Ascending aorta (tissue), 2 donors: ENCODE results near the gene GPANK1. TPM values are rescaled to one million over a fixed set of nuclear protein-coding genes. Genes with fewer than 3 reads are reported as not detected.

Source experiments
- DNase-seq, 2 donors: peaks; one replicate each; pipeline ENCODE4 v3.0.0-alpha.2; 2019; ENCODE audit warnings: low spot score in 2 of 2
- H3K27ac ChIP-seq, 2 donors: fragments of 200-600 bp; sonication (generic); one replicate each; pipeline ENCODE4 v1.5.1; 2016 to 2017; ENCODE audit warnings: mild to moderate bottlenecking in 1 of 2
- H3K27me3 ChIP-seq: fragments of 200-600 bp; sonication (generic); one replicate; pipeline ENCODE4 v1.5.1; 2017
- H3K36me3 ChIP-seq, 2 donors: fragments of 200-600 bp; sonication (generic); one replicate each; pipeline ENCODE4 v1.5.1; 2016
- H3K4me1 ChIP-seq, 2 donors: fragments of 200-600 bp; sonication (generic); one replicate each; pipeline ENCODE4 v1.5.1; 2016 to 2017; ENCODE audit warnings: mild to moderate bottlenecking in 1 of 2
- H3K4me3 ChIP-seq, 2 donors: fragments of 200-600 bp; sonication (generic); one replicate each; pipeline ENCODE4 v1.5.1; 2016 to 2017; ENCODE audit warnings: mild to moderate bottlenecking in 1 of 2
- H3K9me3 ChIP-seq, 2 donors: fragments of 200-600 bp; sonication (generic); one replicate each; pipeline ENCODE4 v1.5.1; 2016
- CTCF ChIP-seq, 3 experiments: fragments of 200-600 bp in 2 of 3; fragments of 450-650 bp in 1 of 3; sonication (generic) in 2 of 3; IDR thresholded peaks; one replicate each; pipeline ENCODE4 v1.5.1; 2016 to 2019; ENCODE audit warnings: antibody characterized with exemption in 3 of 3, mild to moderate bottlenecking in 1 of 3, moderate library complexity in 1 of 3
- intact Hi-C: fragments of 100-400 bp; cut with DNase I; formaldehyde crosslinking; loops from one replicate; pipeline ENCODE4 v1.15.1; 2023
- total RNA-seq: library from RNA; depleted of rRNA; stranded (reverse); fragments of >200 nt; gene quantifications from one replicate; pipeline ENCODE4 v1.1.0, GENCODE V29; 2016

GPANK1 gene
- total RNA-seq, 1 donor from 2014 or later: 9.8 TPM

GRCh38 chr6:31630177-31630934 is 34.4 kb downstream of the GPANK1 start:
- no peak overlapping the region for H3K27ac ChIP-seq
- no peak for DNase-seq
- H3K27me3 ChIP-seq: no peaks in the 10 kb centered on the region
- H3K36me3 ChIP-seq: peaks cover 97 to 100% of the 10 kb centered on the region in 2 donors
- H3K9me3 ChIP-seq: no peaks in the 10 kb centered on the region
- H3K4me1 ChIP-seq: no peaks in the 10 kb centered on the region
- H3K4me3 ChIP-seq: no peak overlapping the region
- no peak for TF ChIP-seq CTCF (IDR thresholded peaks at IDR 0.05)
- intact Hi-C loops: no loop called here

- Histone ChIP-seq H3K9me3 (no peaks in the 10 kb centered on the region), H3K4me1 (no peaks in the 10 kb centered on the region), H3K27me3 (no peaks in the 10 kb centered on the region), H3K27ac (no peak overlapping the region), H3K4me3 (no peak overlapping the region), H3K36me3 (peaks cover 97 to 100% of the 10 kb centered on the region in 2 donors)
- DNase-seq: no peak
- no peak for TF ChIP-seq CTCF (IDR thresholded peaks at IDR 0.05)
- intact Hi-C loops: loop anchor here (10.0 kb wide), 1 partner anchor 1346 kb away; no protein-coding TSS in a partner anchor
Measured at GRCh38 chr6:31629014-31629413, 35.8 kb downstream of the GPANK1 start.

- Histone ChIP-seq H3K27ac (no peak overlapping the region), H3K4me1 (no peaks in the 10 kb centered on the region), H3K27me3 (no peaks in the 10 kb centered on the region), H3K36me3 (peaks cover 93 to 96% of the 10 kb centered on the region in 2 donors), H3K9me3 (no peaks in the 10 kb centered on the region), H3K4me3 (no peak overlapping the region)
- DNase-seq: no peak
- intact Hi-C loops: loop anchor here (10.0 kb wide), 1 partner anchor 1347 kb away; no protein-coding TSS in a partner anchor
- no peak for TF ChIP-seq CTCF (IDR thresholded peaks at IDR 0.05)
Measured at GRCh38 chr6:31627690-31628287, 37.0 kb downstream of the GPANK1 start.

- Histone ChIP-seq H3K27ac (no peak overlapping the region), H3K27me3 (no peaks in the 10 kb centered on the region), H3K4me1 (peaks cover 3 to 7% of the 10 kb centered on the region in 2 donors), H3K9me3 (no peaks in the 10 kb centered on the region), H3K4me3 (no peak overlapping the region), H3K36me3 (peaks cover 86 to 87% of the 10 kb centered on the region in 2 donors)
- intact Hi-C loops: loop anchor here (10.0 kb wide), 1 partner anchor 1348 kb away; no protein-coding TSS in a partner anchor
- DNase-seq: no peak
- TF ChIP-seq CTCF (IDR thresholded peaks at IDR 0.05): no peak
Measured at GRCh38 chr6:31626952-31627351, 37.8 kb downstream of the GPANK1 start.

- Histone ChIP-seq H3K4me1 (peaks cover 8 to 9% of the 10 kb centered on the region in 2 donors), H3K9me3 (no peaks in the 10 kb centered on the region), H3K27me3 (no peaks in the 10 kb centered on the region), H3K36me3 (peaks cover 58 to 59% of the 10 kb centered on the region in 2 donors), H3K4me3 (no peak overlapping the region), H3K27ac (no peak overlapping the region)
- DNase-seq: no peak
- TF ChIP-seq CTCF (IDR thresholded peaks at IDR 0.05): no peak
- intact Hi-C loops: loop anchor here (5.0 to 10.0 kb wide), 2 partner anchors 1007 to 1351 kb away; partner anchors contain the start of genes MRPS18B and PPP1R10
Measured at GRCh38 chr6:31624070-31624469, 40.7 kb downstream of the GPANK1 start.
